Thoracic aorta (tissue), 2 donors: Measurements from ENCODE around the gene OVOL3. TPM values are rescaled to one million over a fixed set of nuclear protein-coding genes. Genes with fewer than 3 reads are reported as not detected.

ENCODE experiments used
- ATAC-seq: fragments of 150-250 bp; one replicate; pipeline ENCODE4 v1.8.0; 2017; ENCODE audit warnings: low read depth; ENCODE audit not compliant: insufficient number of reproducible peaks, low FRiP score
- DNase-seq: peaks from one replicate; pipeline ENCODE4 v3.0.0-alpha.2; 2020; ENCODE audit warnings: low spot score
- H3K27ac ChIP-seq, 2 donors: fragments of 200-600 bp; sonication (generic); 1 replicate in 1 of 2; 2 replicates in 1 of 2; pipeline ENCODE4 v1.5.1; 2016; ENCODE audit warnings: mild to moderate bottlenecking in 2 of 2, moderate library complexity in 2 of 2
- H3K27me3 ChIP-seq: fragments of 200-600 bp; sonication (generic); replicated peaks from 2 replicates; pipeline ENCODE4 v1.6.0; 2016; ENCODE audit warnings: mild to moderate bottlenecking; ENCODE audit not compliant: insufficient read depth
- H3K36me3 ChIP-seq: fragments of 200-600 bp; sonication (generic); one replicate; pipeline ENCODE4 v1.5.1; 2016
- H3K4me1 ChIP-seq, 2 donors: fragments of 200-600 bp; sonication (generic); 1 replicate in 1 of 2; 2 replicates in 1 of 2; pipeline versions ENCODE4 v1.5.1 to v1.6.0; 2016; ENCODE audit warnings: low read depth in 2 of 2, mild to moderate bottlenecking in 1 of 2; ENCODE audit not compliant: control insufficient read depth in 1 of 2
- H3K4me3 ChIP-seq: fragments of 200-600 bp; sonication (generic); 2 replicates; pipeline ENCODE4 v1.5.1; 2016; ENCODE audit warnings: mild to moderate bottlenecking
- H3K9me3 ChIP-seq: fragments of 200-600 bp; sonication (generic); 2 replicates; pipeline ENCODE4 v1.5.1; 2016
- total RNA-seq, 2 donors: library from RNA; depleted of rRNA; stranded (reverse); fragments of >200 nt; gene quantifications; one replicate each; pipeline versions ENCODE4 v1.1.0 to v1.2.3, GENCODE V29; 2016
- TF ChIP-seq, protein P1 (sequence below): fragments of 200-600 bp; sonication (generic); IDR thresholded peaks from one replicate; pipeline ENCODE4 v1.5.1; 2019; ENCODE audit warnings: antibody characterized with exemption

Gene OVOL3
- total RNA-seq, 2 donors from 2014 or later = not detected

GRCh38 chr19:36106991-36107390 lies 4.0 kb upstream of the OVOL3 start:
- Histone ChIP-seq H3K4me1 (no peaks in the 10 kb centered on the region), H3K36me3 (peaks cover 6% of the 10 kb centered on the region), H3K27me3 (no peaks in the 10 kb centered on the region), H3K27ac (no peak overlapping the region), H3K9me3 (no peaks in the 10 kb centered on the region), H3K4me3 (no peak overlapping the region)
- no peak for DNase-seq
- no peak for ATAC-seq
- TF ChIP-seq, protein P1, sequence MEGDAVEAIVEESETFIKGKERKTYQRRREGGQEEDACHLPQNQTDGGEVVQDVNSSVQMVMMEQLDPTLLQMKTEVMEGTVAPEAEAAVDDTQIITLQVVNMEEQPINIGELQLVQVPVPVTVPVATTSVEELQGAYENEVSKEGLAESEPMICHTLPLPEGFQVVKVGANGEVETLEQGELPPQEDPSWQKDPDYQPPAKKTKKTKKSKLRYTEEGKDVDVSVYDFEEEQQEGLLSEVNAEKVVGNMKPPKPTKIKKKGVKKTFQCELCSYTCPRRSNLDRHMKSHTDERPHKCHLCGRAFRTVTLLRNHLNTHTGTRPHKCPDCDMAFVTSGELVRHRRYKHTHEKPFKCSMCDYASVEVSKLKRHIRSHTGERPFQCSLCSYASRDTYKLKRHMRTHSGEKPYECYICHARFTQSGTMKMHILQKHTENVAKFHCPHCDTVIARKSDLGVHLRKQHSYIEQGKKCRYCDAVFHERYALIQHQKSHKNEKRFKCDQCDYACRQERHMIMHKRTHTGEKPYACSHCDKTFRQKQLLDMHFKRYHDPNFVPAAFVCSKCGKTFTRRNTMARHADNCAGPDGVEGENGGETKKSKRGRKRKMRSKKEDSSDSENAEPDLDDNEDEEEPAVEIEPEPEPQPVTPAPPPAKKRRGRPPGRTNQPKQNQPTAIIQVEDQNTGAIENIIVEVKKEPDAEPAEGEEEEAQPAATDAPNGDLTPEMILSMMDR = no peak

DNA sequence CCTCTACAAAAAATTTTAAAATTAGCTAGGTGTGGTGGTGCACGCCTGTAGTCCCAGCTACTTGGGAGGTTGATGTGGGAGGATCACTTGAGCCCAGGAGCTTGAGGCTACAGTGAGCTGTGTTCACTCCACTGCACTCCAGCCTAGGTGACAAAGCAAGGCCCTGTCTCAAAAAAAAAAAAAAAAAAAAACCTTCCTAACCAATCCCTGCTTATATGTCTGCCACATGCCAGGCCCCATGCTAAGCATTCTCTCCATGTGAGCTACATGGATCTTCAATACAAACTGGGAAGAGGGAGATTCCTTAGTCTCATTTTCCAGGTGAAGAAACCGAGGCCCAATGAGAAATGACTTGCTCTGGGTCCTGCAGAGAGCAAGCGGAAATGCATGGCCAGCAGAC lies 2.3 kb upstream of the OVOL3 start:
- Histone ChIP-seq H3K9me3 (no peaks in the 10 kb centered on the region), H3K27me3 (no peaks in the 10 kb centered on the region), H3K27ac (no peak overlapping the region), H3K36me3 (peaks cover 12% of the 10 kb centered on the region), H3K4me1 (peaks cover 4 to 7% of the 10 kb centered on the region in 2 donors), H3K4me3 (no peak overlapping the region)
- TF ChIP-seq, protein P1 = no peak
- ATAC-seq (no peak), DNase-seq (no peak)

- Histone ChIP-seq H3K36me3 (peaks cover 12% of the 10 kb centered on the region), H3K27me3 (no peaks in the 10 kb centered on the region), H3K4me3 (no peak overlapping the region), H3K9me3 (no peaks in the 10 kb centered on the region), H3K4me1 (peaks cover 12 to 17% of the 10 kb centered on the region in 2 donors), H3K27ac (no peak overlapping the region)
- TF ChIP-seq, protein P1 = no peak
- ATAC-seq (no peak), DNase-seq (no peak)
These were observed 227 bp downstream of the OVOL3 start for GRCh38 chr19:36111200-36111539.

GRCh38 chr19:36112678-36113077 lies 1.7 kb downstream of the OVOL3 start:
- no peaks in the 10 kb centered on the region for H3K27me3 ChIP-seq
- H3K9me3 ChIP-seq = no peaks in the 10 kb centered on the region
- ATAC-seq (no peak), DNase-seq (no peak)
- TF ChIP-seq, protein P1 = no peak
- no peak overlapping the region for H3K27ac ChIP-seq
- H3K4me3 ChIP-seq = no peak overlapping the region
- peaks cover 18 to 30% of the 10 kb centered on the region in 2 donors for H3K4me1 ChIP-seq
- peaks cover 6% of the 10 kb centered on the region for H3K36me3 ChIP-seq

GRCh38 chr19:36113425-36113824 lies 2.5 kb downstream of the OVOL3 start:
- H3K9me3 ChIP-seq = no peaks in the 10 kb centered on the region
- peaks cover 6% of the 10 kb centered on the region for H3K36me3 ChIP-seq
- no peak overlapping the region for H3K27ac ChIP-seq
- DNase-seq = no peak
- peak overlapping the region; percentile 92 for H3K4me3 ChIP-seq
- peaks cover 18 to 30% of the 10 kb centered on the region in 2 donors for H3K4me1 ChIP-seq
- ATAC-seq = no peak
- H3K27me3 ChIP-seq = no peaks in the 10 kb centered on the region
- TF ChIP-seq, protein P1 = no peak
